SK-N-MC (cell line): ENCODE data around the gene KNCN.

Experiments used
- DNase-seq: peaks from one replicate; pipeline ENCODE4 v3.0.0-alpha.2; 2011; ENCODE audit warnings: low read depth, low spot score
- H3K27ac ChIP-seq: fragments of 200-600 bp; sonication (generic); 2 replicates; pipeline ENCODE4 v1.5.1; 2016; ENCODE audit warnings: mixed run types
- H3K36me3 ChIP-seq: fragments of 200-600 bp; sonication (generic); 2 replicates; pipeline ENCODE4 v1.6.1; 2017; ENCODE audit warnings: antibody characterized with exemption, low read length, mixed read lengths; ENCODE audit not compliant: insufficient read depth
- H3K4me3 ChIP-seq: fragments of 200-600 bp; sonication (generic); 2 replicates; pipeline ENCODE4 v1.5.1; 2016
- H3K9ac ChIP-seq: fragments of 200-600 bp; sonication (generic); 2 replicates; pipeline ENCODE4 v1.8.0; 2017; ENCODE audit warnings: mixed run types, mixed read lengths; ENCODE audit not compliant: insufficient read length
- H3K9me3 ChIP-seq: fragments of 200-600 bp; sonication (generic); 2 replicates; pipeline ENCODE4 v1.6.1; 2017; ENCODE audit warnings: low read depth, mild to moderate bottlenecking, antibody characterized with exemption, low read length, moderate library complexity, mixed read lengths
- EZH2 ChIP-seq: fragments of 200-600 bp; sonication (generic); IDR thresholded peaks from one replicate; pipeline ENCODE4 v1.6.1; 2017; ENCODE audit warnings: antibody characterized with exemption
- FOXP2 ChIP-seq: optimal IDR thresholded peaks from 2 replicates; pipeline ENCODE3; 2011; ENCODE audit warnings: mild to moderate bottlenecking, moderate library complexity; ENCODE audit not compliant: insufficient read depth; ENCODE audit errors: extremely low read length, control extremely low read depth
- POLR2AphosphoS5 ChIP-seq: IDR thresholded peaks from 2 replicates; pipeline ENCODE4 v1.6.1; 2012; ENCODE audit warnings: mild to moderate bottlenecking, low read depth, low read length, borderline replicate concordance

The KNCN gene

DNA sequence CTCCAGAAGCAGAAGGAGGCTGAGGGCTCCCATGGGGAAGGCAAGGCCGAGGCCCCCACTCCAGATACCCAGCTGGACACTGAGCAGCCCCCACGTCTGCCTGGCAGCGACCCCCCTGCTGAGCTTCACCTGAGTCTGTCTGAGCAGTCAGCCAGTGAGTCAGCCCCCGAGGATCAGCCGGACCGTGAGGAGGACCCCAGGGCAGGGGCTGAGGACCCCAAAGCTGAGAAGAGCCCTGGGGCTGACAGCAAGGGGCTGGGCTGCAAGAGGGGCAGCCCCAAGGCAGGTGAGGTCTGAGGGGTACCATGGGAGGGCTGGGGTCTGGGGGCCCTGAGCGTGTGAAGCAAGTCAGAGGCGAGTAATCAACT lies 40.5 kb downstream of the KNCN start:
- Histone ChIP-seq H3K27ac (no peak overlapping the region), H3K36me3 (no peaks in the 10 kb centered on the region), H3K9me3 (no peaks in the 10 kb centered on the region), H3K4me3 (no peak overlapping the region), H3K9ac (no peak overlapping the region)
- no peak for TF ChIP-seq POLR2AphosphoS5
- no peak for TF ChIP-seq EZH2
- no peak for TF ChIP-seq FOXP2
- DNase-seq: no peak

DNA sequence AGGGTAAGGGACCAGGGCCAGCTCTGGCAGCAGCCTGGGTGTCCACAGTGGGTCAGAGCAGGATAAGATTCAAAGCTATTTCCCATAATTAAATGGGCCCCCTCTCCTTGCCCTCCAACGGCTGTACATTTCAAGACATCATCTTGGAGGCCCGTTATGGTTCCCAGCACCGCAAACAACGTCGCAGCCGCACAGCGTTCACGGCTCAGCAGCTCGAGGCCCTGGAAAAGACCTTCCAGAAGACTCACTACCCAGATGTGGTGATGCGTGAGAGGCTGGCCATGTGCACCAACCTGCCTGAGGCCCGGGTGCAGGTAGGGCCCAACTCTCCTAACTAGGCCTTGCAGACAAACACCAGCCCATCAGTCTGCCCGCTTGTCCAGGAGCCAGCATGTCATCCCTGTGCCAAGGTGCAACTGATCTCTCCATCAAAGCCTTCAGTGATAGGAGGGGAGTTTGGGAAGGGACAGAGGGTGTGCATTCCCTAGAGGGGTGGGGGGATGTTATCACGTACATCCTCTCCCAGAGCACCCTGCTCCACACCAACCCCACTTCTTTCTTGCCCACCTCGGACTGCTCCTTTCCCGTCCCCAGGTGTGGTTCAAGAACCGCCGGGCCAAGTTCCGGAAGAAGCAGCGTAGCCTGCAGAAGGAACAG lies 41.0 kb downstream of the KNCN start:
- Histone ChIP-seq H3K27ac (no peak overlapping the region), H3K4me3 (no peak overlapping the region), H3K9ac (no peak overlapping the region), H3K36me3 (no peaks in the 10 kb centered on the region), H3K9me3 (no peaks in the 10 kb centered on the region)
- TF ChIP-seq FOXP2 (no peak), POLR2AphosphoS5 (no peak), EZH2 (no peak)
- no peak for DNase-seq

DNA sequence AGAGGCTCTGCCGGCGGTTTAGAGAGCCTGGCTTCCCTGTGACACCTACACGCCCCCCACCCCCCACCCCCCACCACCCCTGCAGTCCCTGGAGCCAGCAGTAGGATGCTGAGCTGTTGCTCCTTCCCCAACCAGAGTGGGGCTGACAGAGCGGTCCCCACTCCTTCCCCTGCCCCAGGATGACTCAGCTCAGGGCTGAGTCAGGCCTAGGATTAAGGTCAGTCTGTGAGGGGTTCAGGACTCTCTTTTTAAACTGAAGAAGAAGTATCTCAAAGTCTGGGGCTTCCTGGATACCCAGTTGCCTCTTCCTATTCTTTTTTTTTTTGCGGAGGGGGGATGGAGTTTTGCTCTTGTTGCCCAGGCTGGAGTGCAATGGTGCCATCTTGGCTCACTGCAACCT lies 42.7 kb downstream of the KNCN start:
- Histone ChIP-seq H3K9me3 (no peaks in the 10 kb centered on the region), H3K9ac (no peak overlapping the region), H3K27ac (no peak overlapping the region), H3K4me3 (no peak overlapping the region), H3K36me3 (no peaks in the 10 kb centered on the region)
- TF ChIP-seq POLR2AphosphoS5 (no peak), FOXP2 (no peak), EZH2 (no peak)
- DNase-seq: no peak

DNA sequence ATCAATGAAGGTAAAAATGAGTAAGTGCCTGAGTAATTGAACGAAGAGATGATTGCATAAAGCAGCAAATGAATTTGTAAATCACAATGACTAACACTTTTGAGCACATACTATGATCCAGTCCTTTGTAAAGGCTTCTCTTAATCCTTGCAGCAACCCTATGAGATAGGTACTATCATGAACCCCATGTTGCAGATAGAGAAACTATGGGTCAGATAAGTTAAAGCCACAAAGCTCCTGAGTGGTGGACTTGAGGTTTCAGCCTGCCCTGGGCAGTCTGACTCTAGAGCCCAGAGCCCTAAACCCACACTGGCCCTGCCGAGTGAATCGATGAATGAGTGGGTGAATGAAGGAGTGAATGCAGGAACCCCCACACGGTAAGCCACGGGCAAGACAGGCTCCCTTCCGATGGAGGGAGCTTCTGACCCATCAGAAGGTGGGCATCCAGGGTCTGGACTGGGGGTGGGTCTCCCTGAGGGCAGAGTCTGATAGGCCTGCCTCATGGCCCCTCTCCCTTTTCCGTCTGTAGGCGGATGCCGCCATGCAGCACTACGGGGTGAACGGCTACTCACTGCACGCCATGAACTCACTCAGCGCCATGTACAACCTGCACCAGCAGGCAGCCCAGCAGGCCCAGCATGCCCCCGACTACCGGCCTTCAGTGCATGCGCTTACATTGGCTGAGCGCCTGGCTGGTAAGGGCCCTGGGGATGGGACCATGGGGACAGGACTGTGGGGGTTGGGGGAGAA lies 44.8 kb downstream of the KNCN start:
- Histone ChIP-seq H3K4me3 (no peak overlapping the region), H3K36me3 (no peaks in the 10 kb centered on the region), H3K9ac (no peak overlapping the region), H3K9me3 (no peaks in the 10 kb centered on the region), H3K27ac (no peak overlapping the region)
- no peak for DNase-seq
- no peak for TF ChIP-seq EZH2
- no peak for TF ChIP-seq FOXP2
- TF ChIP-seq POLR2AphosphoS5: no peak

DNA sequence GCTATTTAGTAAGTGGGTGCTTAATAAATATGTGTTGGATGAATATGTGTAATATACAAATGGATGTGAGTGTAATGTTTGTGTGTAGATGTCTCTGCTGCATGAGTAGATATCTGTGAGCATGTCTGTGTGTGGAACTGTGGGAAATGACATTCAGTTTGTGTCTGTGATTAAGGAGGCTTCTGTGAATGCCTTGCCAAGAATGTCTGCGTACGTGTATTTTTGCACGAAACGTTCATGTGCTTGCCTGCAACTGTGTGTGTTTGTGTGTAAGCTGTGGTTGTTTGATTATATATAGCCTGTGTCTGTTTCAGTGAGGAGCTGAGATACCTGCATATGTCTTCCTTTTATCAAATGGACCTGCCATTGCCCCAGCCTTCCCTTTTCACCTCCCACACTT lies 48.0 kb downstream of the KNCN start:
- no peaks in the 10 kb centered on the region for H3K36me3 ChIP-seq
- no peak overlapping the region for H3K27ac ChIP-seq
- DNase-seq: no peak
- no peak for TF ChIP-seq EZH2
- no peak for TF ChIP-seq FOXP2
- no peak for TF ChIP-seq POLR2AphosphoS5
- no peaks in the 10 kb centered on the region for H3K9me3 ChIP-seq
- H3K4me3 ChIP-seq: no peak overlapping the region
- H3K9ac ChIP-seq: no peak overlapping the region

DNA sequence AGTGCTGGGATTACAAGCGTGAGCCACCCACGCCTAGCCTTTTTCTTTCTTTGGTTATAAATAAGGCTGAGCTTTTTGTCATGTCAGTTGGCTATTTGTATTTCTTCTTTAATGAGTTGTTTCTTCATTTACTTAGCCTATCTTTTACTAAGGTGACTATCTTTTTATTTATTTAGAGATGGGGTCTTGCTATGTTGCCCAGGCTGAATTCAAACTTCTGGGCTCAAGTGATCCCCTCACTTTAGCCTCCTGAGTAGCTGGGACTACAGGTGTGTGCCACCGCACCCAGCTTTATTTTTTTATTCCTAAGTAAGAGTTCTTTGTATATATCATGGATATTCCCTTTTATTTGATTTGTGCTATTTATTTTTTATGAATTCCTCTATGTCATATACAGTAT lies 49.9 kb downstream of the KNCN start:
- no peaks in the 10 kb centered on the region for H3K9me3 ChIP-seq

DNA sequence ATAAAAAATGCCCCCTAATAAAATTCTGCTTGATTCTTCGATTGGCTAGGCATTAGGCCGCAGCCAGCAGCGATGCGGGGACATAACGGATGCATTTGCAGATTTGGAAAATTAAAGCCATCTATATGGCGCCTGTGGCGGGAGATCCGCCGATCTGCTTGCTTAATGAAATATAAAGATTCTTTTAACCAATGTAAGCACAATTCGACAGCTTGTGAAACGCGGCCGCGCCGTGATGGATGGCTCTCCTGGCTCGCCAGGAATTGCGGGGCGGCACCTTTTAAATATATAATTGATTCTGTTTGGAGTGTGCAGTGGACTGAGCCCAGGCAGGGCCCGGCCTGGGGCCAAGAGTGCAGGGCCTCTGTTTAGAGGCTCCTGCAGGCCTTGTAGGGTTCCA lies 53.8 kb downstream of the KNCN start:
- Histone ChIP-seq H3K27ac (no peak overlapping the region), H3K9me3 (no peaks in the 10 kb centered on the region), H3K36me3 (no peaks in the 10 kb centered on the region), H3K9ac (no peak overlapping the region), H3K4me3 (no peak overlapping the region)
- DNase-seq: no peak
- TF ChIP-seq EZH2 (no peak), FOXP2 (no peak), POLR2AphosphoS5 (no peak)

More for the DNA sequence above, 49.9 kb downstream of the KNCN start:
- H3K4me3 ChIP-seq: no peak overlapping the region
- no peak for DNase-seq
- H3K9ac ChIP-seq: no peak overlapping the region
- no peak for TF ChIP-seq POLR2AphosphoS5
- no peak for TF ChIP-seq FOXP2
- no peak for TF ChIP-seq EZH2
- H3K27ac ChIP-seq: no peak overlapping the region
- no peaks in the 10 kb centered on the region for H3K36me3 ChIP-seq

DNA sequence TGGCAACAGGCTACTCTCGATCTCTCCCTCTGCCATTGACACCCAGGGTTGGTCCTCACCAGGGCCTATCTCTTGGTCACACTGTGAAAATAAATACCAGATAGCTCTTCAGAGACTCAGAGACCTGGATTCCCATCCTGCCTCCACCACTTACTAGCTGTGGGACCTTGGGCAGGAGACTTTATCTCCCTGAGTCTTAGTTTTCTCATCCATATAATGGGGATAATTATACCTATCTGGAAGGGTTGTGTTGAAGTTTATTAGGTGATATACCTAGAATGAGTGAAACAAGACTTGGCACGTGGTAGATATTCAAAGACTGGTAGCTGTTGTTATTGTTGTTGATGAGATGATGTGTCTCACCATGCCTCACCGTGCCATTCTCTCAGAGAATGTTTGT lies 54.4 kb downstream of the KNCN start:
- Histone ChIP-seq H3K36me3 (no peaks in the 10 kb centered on the region), H3K4me3 (no peak overlapping the region), H3K9me3 (no peaks in the 10 kb centered on the region), H3K27ac (no peak overlapping the region), H3K9ac (no peak overlapping the region)
- TF ChIP-seq POLR2AphosphoS5 (no peak), FOXP2 (no peak), EZH2 (no peak)
- no peak for DNase-seq

DNA sequence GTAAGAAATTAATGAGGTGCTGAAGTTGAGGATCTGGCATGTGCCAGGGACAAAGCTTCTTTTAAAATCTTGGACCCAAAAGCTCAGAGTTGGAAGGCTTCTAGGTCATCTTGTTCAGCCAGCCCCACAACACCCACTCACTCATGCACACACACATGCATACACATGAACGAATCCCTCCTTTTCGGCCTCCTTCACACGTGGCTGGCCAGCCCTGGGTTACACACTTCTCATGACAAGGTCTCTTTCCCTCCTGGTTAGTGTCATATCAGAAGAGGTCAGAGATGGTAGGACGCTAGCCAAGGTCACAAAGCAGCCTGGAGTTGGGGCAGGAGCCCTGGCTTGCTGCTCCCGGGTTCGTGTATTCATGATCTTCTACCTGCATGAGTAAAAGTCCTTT lies 54.9 kb downstream of the KNCN start:
- Histone ChIP-seq H3K4me3 (no peak overlapping the region), H3K27ac (no peak overlapping the region), H3K36me3 (no peaks in the 10 kb centered on the region), H3K9me3 (no peaks in the 10 kb centered on the region), H3K9ac (no peak overlapping the region)
- no peak for DNase-seq
- no peak for TF ChIP-seq FOXP2
- TF ChIP-seq POLR2AphosphoS5: no peak
- no peak for TF ChIP-seq EZH2
